Measurements from ENCODE around the gene MAOA. TPM values are rescaled to one million over a fixed set of nuclear protein-coding genes. Genes with fewer than 3 reads are reported as not detected.
"Not testable (repeated sequence)": the region's sequence is repeated elsewhere in the genome, so short reads cannot be mapped to it uniquely, and the experiment has no call there.

The MAOA gene
- total RNA-seq, 1 donor from 2014 or later: 12.7 TPM

GRCh38 chrX:43720082-43720481 is 64.0 kb downstream of the MAOA start:
- Histone ChIP-seq H2AFZ (replicated peaks) (no peak overlapping the region), H3K4me3 (no peak overlapping the region), H3K4me1 (no peaks in the 10 kb centered on the region), H3K27ac (no peak overlapping the region), H3K9ac (no peak overlapping the region), H3K36me3 (no peaks in the 10 kb centered on the region), H3F3A (ENCODE audit: low read depth) (no peaks in the 10 kb centered on the region), H3K27me3 (no peaks in the 10 kb centered on the region), H4K20me1 (ENCODE audit: low read depth) (no peaks in the 10 kb centered on the region), H3K79me2 (ENCODE audit: low read depth) (no peaks in the 10 kb centered on the region), H3K9me3 (ENCODE audit: low read depth) (no peaks in the 10 kb centered on the region), H3K4me2 (no peak overlapping the region)
- no peak for TF ChIP-seq EZH2 (IDR thresholded peaks at IDR 0.05)
- no peak for TF ChIP-seq EZH2phosphoT487 (IDR thresholded peaks at IDR 0.05)
- no peak for TF ChIP-seq CTCF (IDR thresholded peaks at IDR 0.05)
- peaks cover 7% of the 10 kb centered on the region for H3K9me3 Mint-ChIP-seq
- no peak overlapping the region for H3K4me3 Mint-ChIP-seq
- no peak overlapping the region for H3K27ac Mint-ChIP-seq
- no peaks in the 10 kb centered on the region for H3K27me3 Mint-ChIP-seq (ENCODE audit: insufficient read depth, low read depth)
- H3K4me1 Mint-ChIP-seq: no peaks in the 10 kb centered on the region
- no peak for DNase-seq (ENCODE audit: low spot score)
- H3K36me3 Mint-ChIP-seq: no peaks in the 10 kb centered on the region

GRCh38 chrX:43720961-43721360 is 64.9 kb downstream of the MAOA start:
- no peaks in the 10 kb centered on the region for H3K4me1 Mint-ChIP-seq
- no peak overlapping the region for H3K27ac ChIP-seq
- no peaks in the 10 kb centered on the region for H3K36me3 ChIP-seq
- no peak overlapping the region for H3K9ac ChIP-seq
- H3K4me3 ChIP-seq: no peak overlapping the region
- no peaks in the 10 kb centered on the region for H3F3A ChIP-seq (ENCODE audit: low read depth)
- TF ChIP-seq EZH2 (IDR thresholded peaks at IDR 0.05) (no peak), EZH2phosphoT487 (IDR thresholded peaks at IDR 0.05) (no peak), CTCF (IDR thresholded peaks at IDR 0.05) (no peak)
- no peaks in the 10 kb centered on the region for H3K36me3 Mint-ChIP-seq
- no peaks in the 10 kb centered on the region for H3K9me3 ChIP-seq (ENCODE audit: low read depth)
- H3K79me2 ChIP-seq (ENCODE audit: low read depth): no peaks in the 10 kb centered on the region
- no peak overlapping the region for H2AFZ ChIP-seq (replicated peaks)
- no peak overlapping the region for H3K4me2 ChIP-seq
- H4K20me1 ChIP-seq (ENCODE audit: low read depth): no peaks in the 10 kb centered on the region
- no peak for DNase-seq (ENCODE audit: low spot score)
- H3K9me3 Mint-ChIP-seq: peaks cover 7% of the 10 kb centered on the region
- H3K4me1 ChIP-seq: no peaks in the 10 kb centered on the region
- H3K27me3 Mint-ChIP-seq (ENCODE audit: insufficient read depth, low read depth): no peaks in the 10 kb centered on the region
- no peak overlapping the region for H3K4me3 Mint-ChIP-seq
- no peaks in the 10 kb centered on the region for H3K27me3 ChIP-seq
- H3K27ac Mint-ChIP-seq: no peak overlapping the region

- not testable (repeated sequence) for H3K4me3 Mint-ChIP-seq; H3K27ac Mint-ChIP-seq; H3K27ac ChIP-seq; H3K36me3 Mint-ChIP-seq; H3K9me3 ChIP-seq (ENCODE audit: low read depth); H3F3A ChIP-seq (ENCODE audit: low read depth); H3K4me1 Mint-ChIP-seq; H3K9ac ChIP-seq; H3K4me3 ChIP-seq; H4K20me1 ChIP-seq (ENCODE audit: low read depth); H3K27me3 Mint-ChIP-seq (ENCODE audit: insufficient read depth, low read depth); H3K79me2 ChIP-seq (ENCODE audit: low read depth); H3K27me3 ChIP-seq; H3K4me1 ChIP-seq; H3K36me3 ChIP-seq; H3K4me2 ChIP-seq; DNase-seq (ENCODE audit: low spot score); H2AFZ ChIP-seq (replicated peaks)
- H3K9me3 Mint-ChIP-seq: peaks cover 12% of the 10 kb centered on the region
These were observed 69.1 kb downstream of the MAOA start for GRCh38 chrX:43725227-43725626.

GRCh38 chrX:43727254-43727653 is 71.2 kb downstream of the MAOA start:
- H3K27me3 Mint-ChIP-seq (ENCODE audit: insufficient read depth, low read depth); H3K4me1 Mint-ChIP-seq: not testable (repeated sequence)
- peaks cover 13% of the 10 kb centered on the region for H3K9me3 Mint-ChIP-seq

More at GRCh38 chrX:43727254-43727653, 71.2 kb downstream of the MAOA start:
- H3K27me3 ChIP-seq; H3K9me3 ChIP-seq (ENCODE audit: low read depth); H3F3A ChIP-seq (ENCODE audit: low read depth); H4K20me1 ChIP-seq (ENCODE audit: low read depth); H3K36me3 ChIP-seq; H3K27ac Mint-ChIP-seq; H3K4me3 ChIP-seq; H3K4me3 Mint-ChIP-seq; H2AFZ ChIP-seq (replicated peaks); H3K9ac ChIP-seq; H3K4me1 ChIP-seq; H3K36me3 Mint-ChIP-seq; DNase-seq (ENCODE audit: low spot score); H3K4me2 ChIP-seq; H3K79me2 ChIP-seq (ENCODE audit: low read depth); H3K27ac ChIP-seq: not testable (repeated sequence)
